Retinal pigment epithelial cell (primary cell): ENCODE measurements around the gene MAD1L1.
"Not testable (repeated sequence)": the region's sequence is repeated elsewhere in the genome, so short reads cannot be mapped to it uniquely, and the experiment has no call there.

Source experiments
- DNase-seq: peaks from one replicate; pipeline ENCODE4 v3.0.0-alpha.2; 2010; ENCODE audit warnings: low read depth
- H3K4me3 ChIP-seq: 2 replicates; pipeline ENCODE4 v1.5.1; 2011; ENCODE audit warnings: mild to moderate bottlenecking, low read length, control low read depth, moderate library complexity
- TF ChIP-seq, protein P1 (sequence below): conservative IDR thresholded peaks from 2 replicates; pipeline ENCODE4 v1.5.1; 2011; ENCODE audit warnings: low read depth, low read length, control low read depth, inconsistent platforms

MAD1L1 gene

GRCh38 chr7:1998146-1998545 is 234.6 kb downstream of the MAD1L1 start:
- no peak overlapping the region for H3K4me3 ChIP-seq
- TF ChIP-seq, protein P1, sequence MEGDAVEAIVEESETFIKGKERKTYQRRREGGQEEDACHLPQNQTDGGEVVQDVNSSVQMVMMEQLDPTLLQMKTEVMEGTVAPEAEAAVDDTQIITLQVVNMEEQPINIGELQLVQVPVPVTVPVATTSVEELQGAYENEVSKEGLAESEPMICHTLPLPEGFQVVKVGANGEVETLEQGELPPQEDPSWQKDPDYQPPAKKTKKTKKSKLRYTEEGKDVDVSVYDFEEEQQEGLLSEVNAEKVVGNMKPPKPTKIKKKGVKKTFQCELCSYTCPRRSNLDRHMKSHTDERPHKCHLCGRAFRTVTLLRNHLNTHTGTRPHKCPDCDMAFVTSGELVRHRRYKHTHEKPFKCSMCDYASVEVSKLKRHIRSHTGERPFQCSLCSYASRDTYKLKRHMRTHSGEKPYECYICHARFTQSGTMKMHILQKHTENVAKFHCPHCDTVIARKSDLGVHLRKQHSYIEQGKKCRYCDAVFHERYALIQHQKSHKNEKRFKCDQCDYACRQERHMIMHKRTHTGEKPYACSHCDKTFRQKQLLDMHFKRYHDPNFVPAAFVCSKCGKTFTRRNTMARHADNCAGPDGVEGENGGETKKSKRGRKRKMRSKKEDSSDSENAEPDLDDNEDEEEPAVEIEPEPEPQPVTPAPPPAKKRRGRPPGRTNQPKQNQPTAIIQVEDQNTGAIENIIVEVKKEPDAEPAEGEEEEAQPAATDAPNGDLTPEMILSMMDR = no peak
- DNase-seq = no peak

- TF ChIP-seq, protein P1 = no peak
- DNase-seq = no peak
- H3K4me3 ChIP-seq = no peak overlapping the region
These were observed 235.1 kb downstream of the MAD1L1 start for GRCh38 chr7:1997537-1998076.

DNA sequence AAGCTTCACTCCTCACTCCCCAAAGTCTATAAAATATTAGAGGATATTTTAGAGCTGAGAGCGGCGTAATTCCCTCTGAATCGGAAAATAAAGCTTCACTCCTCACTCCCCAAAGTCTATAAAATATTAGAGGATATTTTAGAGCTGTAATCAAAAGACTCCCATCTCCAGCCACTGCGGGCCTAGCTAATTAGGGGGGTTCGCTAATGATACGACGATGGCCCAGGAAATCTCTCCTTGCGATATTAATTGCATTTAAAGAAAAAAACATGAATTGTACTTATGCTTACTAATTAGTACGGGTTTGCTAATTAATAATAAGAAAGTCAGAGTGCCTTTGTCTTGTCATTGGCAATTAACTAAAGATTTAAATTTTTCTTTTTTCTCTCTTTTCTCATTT is 235.9 kb downstream of the MAD1L1 start:
- TF ChIP-seq, protein P1 = no peak
- DNase-seq = no peak
- H3K4me3 ChIP-seq = no peak overlapping the region

DNA sequence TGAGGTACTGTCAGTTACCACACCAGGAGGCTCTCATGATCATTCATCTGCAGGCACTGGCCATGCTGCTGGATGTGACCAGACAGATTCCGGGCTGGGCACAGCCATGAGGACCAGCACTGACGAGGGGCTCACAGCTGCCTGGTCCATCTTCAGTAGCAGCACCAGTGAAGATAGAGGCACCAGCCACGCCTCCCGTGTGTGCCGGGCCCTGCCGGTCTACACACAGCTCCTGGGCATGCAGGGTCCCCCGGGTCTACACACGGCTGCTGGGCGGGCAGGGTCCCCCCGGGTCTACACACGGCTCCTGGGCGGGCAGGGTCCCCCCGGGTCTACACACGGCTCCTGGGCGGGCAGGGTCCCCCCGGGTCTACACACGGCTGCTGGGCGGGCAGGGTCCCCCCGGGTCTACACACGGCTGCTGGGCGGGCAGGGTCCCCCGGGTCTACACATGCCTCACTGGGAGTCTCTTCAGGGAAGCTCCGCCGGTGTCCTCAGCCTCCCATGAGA is 236.8 kb downstream of the MAD1L1 start:
- not testable (repeated sequence) for DNase-seq, H3K4me3 ChIP-seq

- TF ChIP-seq, protein P1 = no peak
- H3K4me3 ChIP-seq = no peak overlapping the region
- no peak for DNase-seq
These were observed 237.3 kb downstream of the MAD1L1 start for GRCh38 chr7:1995426-1995825.

DNA sequence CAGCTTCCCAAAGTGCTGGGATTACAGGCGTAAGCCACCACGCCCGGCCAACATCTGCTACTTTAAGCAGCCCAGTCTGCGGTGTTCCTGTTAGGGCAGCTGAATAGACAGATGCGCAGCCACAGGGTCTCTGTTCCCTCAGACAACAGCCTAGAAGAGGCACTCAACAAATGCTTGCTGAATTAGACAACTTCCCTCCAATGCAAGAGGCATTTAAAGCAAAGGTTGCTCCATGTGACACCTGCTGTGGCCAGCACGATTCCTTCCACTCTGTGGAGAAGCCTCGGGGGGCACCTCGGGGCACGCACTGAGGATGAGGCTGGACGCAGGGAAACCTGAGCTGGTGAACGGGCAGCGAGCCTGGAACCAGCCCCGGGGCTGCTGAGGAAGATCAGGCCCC is 237.8 kb downstream of the MAD1L1 start:
- no peak overlapping the region for H3K4me3 ChIP-seq
- TF ChIP-seq, protein P1 = no peak
- DNase-seq = no peak

- no peak overlapping the region for H3K4me3 ChIP-seq
- TF ChIP-seq, protein P1 = no peak
- no peak for DNase-seq
These were observed 238.7 kb downstream of the MAD1L1 start for GRCh38 chr7:1993776-1994740.
